HG03457 (cell line): ENCODE results near the gene ITGA4.

ENCODE experiments used
- ATAC-seq: cut with Tn5 transposase; IDR thresholded peaks from one replicate; pipeline ENCODE4 v1.9.1; 2021; ENCODE audit warnings: moderate number of reproducible peaks; ENCODE audit not compliant: unreplicated experiment

ITGA4 gene

GRCh38 chr2:181570833-181571661 is 113.9 kb downstream of the ITGA4 start:
- ATAC-seq = no peak

GRCh38 chr2:181573140-181573736 is 116.1 kb downstream of the ITGA4 start:
- no peak for ATAC-seq

- no peak for ATAC-seq
Measured at GRCh38 chr2:181574321-181574720, 117.1 kb downstream of the ITGA4 start.

GRCh38 chr2:181575024-181575649 is 118.0 kb downstream of the ITGA4 start:
- ATAC-seq = no peak

GRCh38 chr2:181575650-181576025 is 118.5 kb downstream of the ITGA4 start:
- ATAC-seq = no peak

GRCh38 chr2:181576431-181576830 is 119.2 kb downstream of the ITGA4 start:
- no peak for ATAC-seq

GRCh38 chr2:181578829-181579228 is 121.6 kb downstream of the ITGA4 start:
- no peak for ATAC-seq

- no peak for ATAC-seq
Measured at GRCh38 chr2:181581534-181581933, 124.3 kb downstream of the ITGA4 start.

GRCh38 chr2:181585732-181586131 is 128.5 kb downstream of the ITGA4 start:
- ATAC-seq = no peak
